Osteoblast (primary cell): Measurements from ENCODE around the gene BCCIP. TPM values are rescaled to one million over a fixed set of nuclear protein-coding genes. Genes with fewer than 3 reads are reported as not detected.

ENCODE experiments used
- DNase-seq: peaks from one replicate; pipeline ENCODE4 v3.0.0; 2011; ENCODE audit warnings: low spot score, mixed read lengths; ENCODE audit not compliant: insufficient read length; ENCODE audit errors: missing footprints
- H2AFZ ChIP-seq: 2 replicates; pipeline ENCODE4 v1.6.0; 2011; ENCODE audit warnings: mild to moderate bottlenecking, low read length
- H3K27ac ChIP-seq: 2 replicates; pipeline ENCODE4 v1.5.1; 2011; ENCODE audit warnings: mild to moderate bottlenecking, low read depth, low read length, moderate library complexity
- H3K27me3 ChIP-seq: 2 replicates; pipeline ENCODE4 v1.6.0; 2012; ENCODE audit warnings: mild to moderate bottlenecking, control low read depth, inconsistent platforms, low read length, moderate library complexity; ENCODE audit not compliant: insufficient read depth
- H3K36me3 ChIP-seq: 2 replicates; pipeline ENCODE4 v1.5.1; 2011; ENCODE audit warnings: mild to moderate bottlenecking, low read length, control low read depth, moderate library complexity; ENCODE audit not compliant: insufficient read depth
- H3K4me1 ChIP-seq: 2 replicates; pipeline ENCODE4 v1.5.1; 2011; ENCODE audit warnings: mild to moderate bottlenecking, low read length, control low read depth, moderate library complexity; ENCODE audit not compliant: insufficient read depth
- H3K4me2 ChIP-seq: 2 replicates; pipeline ENCODE4 v1.6.0; 2011; ENCODE audit warnings: mild to moderate bottlenecking, low read length; ENCODE audit not compliant: insufficient read depth
- H3K4me3 ChIP-seq: fragments of 200-600 bp; sonication (generic); 3 replicates; pipeline ENCODE4 v1.5.1; 2012; ENCODE audit warnings: mild to moderate bottlenecking, low read length, inconsistent platforms; ENCODE audit not compliant: insufficient read depth
- H3K79me2 ChIP-seq: 2 replicates; pipeline ENCODE4 v1.6.0; 2012; ENCODE audit warnings: mild to moderate bottlenecking, low read length, control low read depth, inconsistent platforms; ENCODE audit not compliant: insufficient read depth
- H3K9me3 ChIP-seq: 2 replicates; pipeline ENCODE4 v1.5.1; 2011; ENCODE audit warnings: low read depth, low read length, control low read depth
- H4K20me1 ChIP-seq: 2 replicates; pipeline ENCODE4 v1.6.0; 2012; ENCODE audit warnings: mild to moderate bottlenecking, low read length, control low read depth; ENCODE audit not compliant: insufficient read depth
- CTCF ChIP-seq: IDR thresholded peaks from 2 replicates; pipeline ENCODE4 v1.5.1; 2011; ENCODE audit warnings: mild to moderate bottlenecking, low read depth, low read length, moderate library complexity; ENCODE audit errors: extremely low read depth
- total RNA-seq: library from RNA; depleted of rRNA; stranded (reverse); fragments of >200 nt; gene quantifications from 2 replicates; pipeline ENCODE4 v1.2.3, GENCODE V29; 2012

The BCCIP gene
- total RNA-seq, 1 donor: 26.8 TPM

- H3K9me3 ChIP-seq: no peaks in the 10 kb centered on the region
- DNase-seq: no peak
- H3K27me3 ChIP-seq: no peaks in the 10 kb centered on the region
- no peak overlapping the region for H3K27ac ChIP-seq
- H3K4me2 ChIP-seq: no peak overlapping the region
- peaks cover 18% of the 10 kb centered on the region for H3K36me3 ChIP-seq
- H2AFZ ChIP-seq: no peak overlapping the region
- no peaks in the 10 kb centered on the region for H3K79me2 ChIP-seq
- no peaks in the 10 kb centered on the region for H3K4me1 ChIP-seq
- H4K20me1 ChIP-seq: peaks cover 7% of the 10 kb centered on the region
- no peak overlapping the region for H3K4me3 ChIP-seq
- TF ChIP-seq CTCF: no peak
Measured at GRCh38 chr10:125866421-125867029, 43.2 kb downstream of the BCCIP start.

- Histone ChIP-seq H3K4me2 (no peak overlapping the region), H3K4me1 (peaks cover 3% of the 10 kb centered on the region), H3K4me3 (no peak overlapping the region), H3K36me3 (peaks cover 17% of the 10 kb centered on the region), H4K20me1 (peaks cover 10% of the 10 kb centered on the region), H2AFZ (no peak overlapping the region), H3K27me3 (no peaks in the 10 kb centered on the region), H3K79me2 (no peaks in the 10 kb centered on the region), H3K9me3 (no peaks in the 10 kb centered on the region), H3K27ac (no peak overlapping the region)
- TF ChIP-seq CTCF: peak; percentile 89
- DNase-seq: no peak
Measured at GRCh38 chr10:125868372-125868975, 45.1 kb downstream of the BCCIP start.

GRCh38 chr10:125871338-125871737, 48.0 kb downstream of the BCCIP start:
- Histone ChIP-seq H3K4me2 (no peak overlapping the region), H2AFZ (no peak overlapping the region), H3K79me2 (peaks cover 3% of the 10 kb centered on the region), H3K27ac (no peak overlapping the region), H3K27me3 (no peaks in the 10 kb centered on the region), H3K4me1 (peaks cover 3% of the 10 kb centered on the region), H3K9me3 (no peaks in the 10 kb centered on the region), H3K36me3 (peaks cover 10% of the 10 kb centered on the region), H3K4me3 (no peak overlapping the region), H4K20me1 (peaks cover 10% of the 10 kb centered on the region)
- no peak for TF ChIP-seq CTCF
- DNase-seq: peak; percentile 73

GRCh38 chr10:125878957-125879835, 55.9 kb downstream of the BCCIP start:
- H3K27ac ChIP-seq: peak overlapping the region; percentile 54
- no peaks in the 10 kb centered on the region for H3K27me3 ChIP-seq
- peaks cover 8% of the 10 kb centered on the region for H3K4me1 ChIP-seq
- H3K4me3 ChIP-seq: no peak overlapping the region
- peaks cover 8% of the 10 kb centered on the region for H4K20me1 ChIP-seq
- peaks cover 3% of the 10 kb centered on the region for H3K36me3 ChIP-seq
- H3K79me2 ChIP-seq: peaks cover 13% of the 10 kb centered on the region
- peak overlapping the region; percentile 58 for H3K4me2 ChIP-seq
- H2AFZ ChIP-seq: no peak overlapping the region
- TF ChIP-seq CTCF: no peak
- H3K9me3 ChIP-seq: no peaks in the 10 kb centered on the region
- no peak for DNase-seq
